Neural cell (in vitro differentiated cells): ENCODE data around the gene ARNT2. TPM values are rescaled to one million over a fixed set of nuclear protein-coding genes. Genes with fewer than 3 reads are reported as not detected.

ENCODE experiments used
- H2AFZ ChIP-seq: fragments of 200-600, 300-800 bp; sonication (generic), shearing (Covaris generic); 2 replicates; pipeline ENCODE4 v1.6.0; 2014; ENCODE audit warnings: low read depth, mild to moderate bottlenecking, antibody characterized with exemption, low read length, moderate library complexity
- H3F3A ChIP-seq: fragments of 200-600 bp; shearing (Covaris generic); 2 replicates; pipeline ENCODE4 v1.6.1; 2016; ENCODE audit warnings: mild to moderate bottlenecking, moderate library complexity, mixed read lengths, antibody characterized with exemption, low read length; ENCODE audit not compliant: insufficient read depth, poor library complexity, severe bottlenecking
- H3K27ac ChIP-seq: fragments of 200-600, 300-800 bp; sonication (generic), shearing (Covaris generic); 2 replicates; pipeline ENCODE4 v1.5.1; 2014; ENCODE audit warnings: mild to moderate bottlenecking, low read length, moderate library complexity
- H3K27me3 ChIP-seq: fragments of 300-800, 200-600 bp; sonication (generic), shearing (Covaris generic); 2 replicates; pipeline ENCODE4 v1.6.0; 2014; ENCODE audit warnings: mild to moderate bottlenecking, low read depth, low read length, moderate library complexity; ENCODE audit not compliant: insufficient read depth
- H3K36me3 ChIP-seq: fragments of 300-800, 200-600 bp; sonication (generic), shearing (Covaris generic); 2 replicates; pipeline ENCODE4 v1.5.1; 2014; ENCODE audit warnings: mild to moderate bottlenecking, antibody characterized with exemption, low read length, moderate library complexity; ENCODE audit not compliant: insufficient read depth
- H3K4me2 ChIP-seq: fragments of 300-800, 200-600 bp; sonication (generic), shearing (Covaris generic); 2 replicates; pipeline ENCODE4 v1.6.0; 2014; ENCODE audit warnings: mild to moderate bottlenecking, low read length
- H3K4me3 ChIP-seq: fragments of 300-800, 200-600 bp; sonication (generic), shearing (Covaris generic); 2 replicates; pipeline ENCODE4 v1.5.1; 2014; ENCODE audit warnings: mild to moderate bottlenecking, low read length, moderate library complexity
- H3K79me2 ChIP-seq: fragments of 200-600 bp; shearing (Covaris generic); replicated peaks from 2 replicates; pipeline ENCODE4 v1.6.0; 2014; ENCODE audit warnings: mild to moderate bottlenecking, low read length, moderate library complexity; ENCODE audit not compliant: insufficient read depth
- H3K9ac ChIP-seq: fragments of 300-800, 200-600 bp; sonication (generic), shearing (Covaris generic); 2 replicates; pipeline ENCODE4 v1.6.1; 2016; ENCODE audit warnings: mild to moderate bottlenecking, low read length, mixed read lengths
- H3K9me2 ChIP-seq: fragments of 200-600 bp; shearing (Covaris generic); 2 replicates; pipeline ENCODE4 v1.6.1; 2016; ENCODE audit warnings: mild to moderate bottlenecking, low read length, mixed read lengths; ENCODE audit not compliant: insufficient read depth
- H3K9me3 ChIP-seq: fragments of 200-600, 300-800 bp; sonication (generic), shearing (Covaris generic); 2 replicates; pipeline ENCODE4 v1.6.1; 2016; ENCODE audit warnings: mild to moderate bottlenecking, mixed run types, low read length, moderate library complexity, mixed read lengths
- H4K20me1 ChIP-seq: fragments of 200-600 bp; shearing (Covaris generic); 2 replicates; pipeline ENCODE4 v1.6.1; 2016; ENCODE audit warnings: mild to moderate bottlenecking, mixed run types; ENCODE audit not compliant: insufficient read depth
- EP300 ChIP-seq: fragments of 450-650 bp; conservative IDR thresholded peaks from 2 replicates; pipeline ENCODE4 v1.6.1; 2014; ENCODE audit warnings: antibody characterized with exemption, mild to moderate bottlenecking, moderate library complexity; ENCODE audit not compliant: poor library complexity, severe bottlenecking
- EZH2 ChIP-seq: fragments of 200-600, 300-800 bp; shearing (Covaris generic), sonication (generic); IDR thresholded peaks from 2 replicates; pipeline ENCODE4 v1.6.1; 2014; ENCODE audit warnings: antibody characterized with exemption, low read length, borderline replicate concordance, mild to moderate bottlenecking; ENCODE audit not compliant: insufficient read depth, poor library complexity, severe bottlenecking
- MXI1 ChIP-seq: fragments of 450-650 bp; conservative IDR thresholded peaks from 2 replicates; pipeline ENCODE4 v1.6.1; 2014; ENCODE audit warnings: antibody characterized with exemption, mild to moderate bottlenecking; ENCODE audit not compliant: poor library complexity, severe bottlenecking
- POLR2AphosphoS5 ChIP-seq: IDR thresholded peaks from 2 replicates; pipeline ENCODE4 v1.6.1; 2012
- RAD21 ChIP-seq: fragments of 450-650 bp; conservative IDR thresholded peaks from 2 replicates; pipeline ENCODE4 v1.6.1; 2014; ENCODE audit warnings: antibody characterized with exemption, mild to moderate bottlenecking, moderate library complexity
- REST ChIP-seq: IDR thresholded peaks from 2 replicates; pipeline ENCODE4 v1.6.1; 2012; ENCODE audit warnings: borderline replicate concordance
- SMC3 ChIP-seq: fragments of 450-650 bp; conservative IDR thresholded peaks from 2 replicates; pipeline ENCODE4 v1.6.1; 2014; ENCODE audit warnings: antibody characterized with exemption, mild to moderate bottlenecking, moderate library complexity; ENCODE audit not compliant: poor library complexity
- TAF1 ChIP-seq: IDR thresholded peaks from 2 replicates; pipeline ENCODE4 v1.6.1; 2012; ENCODE audit warnings: low read depth
- polyA plus RNA-seq: library from polyadenylated mRNA; depleted of rRNA; stranded (reverse); fragments of >200 nt; gene quantifications from 2 replicates; pipeline ENCODE4 v1.2.3, GENCODE V29; 2014
- TF ChIP-seq, protein P1 (sequence below): fragments of 450-650 bp; IDR thresholded peaks from 2 replicates; pipeline ENCODE4 v1.5.1; 2014; ENCODE audit warnings: antibody characterized with exemption, mild to moderate bottlenecking, moderate library complexity; ENCODE audit not compliant: poor library complexity, severe bottlenecking

Gene ARNT2
- polyA plus RNA-seq, 1 donor from 2014 or later: 41.2 TPM

DNA sequence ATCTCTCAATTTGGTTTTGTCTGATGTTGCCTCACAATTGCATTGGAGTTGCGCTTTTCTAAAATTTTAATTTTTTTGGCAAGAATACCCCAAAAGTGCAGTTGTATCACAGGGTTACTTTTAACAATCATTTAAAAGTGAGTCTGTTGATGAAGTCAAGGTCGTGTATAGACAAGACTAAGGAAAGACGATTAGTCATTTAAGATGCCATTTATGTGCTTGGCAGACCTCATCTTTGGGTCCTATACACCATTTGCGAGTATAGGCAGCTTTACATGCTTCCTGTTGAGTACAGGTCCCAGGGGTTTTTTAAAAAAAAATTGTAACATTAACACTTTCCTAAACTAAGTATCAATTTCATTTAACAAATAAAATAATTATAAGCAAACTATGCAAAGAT is 12.5 kb downstream of the ARNT2 start:
- Histone ChIP-seq H3K27ac (no peak overlapping the region), H3K36me3 (no peaks in the 10 kb centered on the region), H3K9me3 (peaks cover under 1% of the 10 kb centered on the region), H2AFZ (no peak overlapping the region), H3K79me2 (peaks cover 73% of the 10 kb centered on the region), H3K27me3 (no peaks in the 10 kb centered on the region), H4K20me1 (no peaks in the 10 kb centered on the region), H3K9me2 (no peaks in the 10 kb centered on the region), H3K9ac (no peak overlapping the region), H3K4me2 (no peak overlapping the region), H3K4me3 (no peak overlapping the region), H3F3A (no peaks in the 10 kb centered on the region)
- TF ChIP-seq POLR2AphosphoS5 (no peak), SMC3 (no peak), TAF1 (no peak), EZH2 (no peak), MXI1 (no peak), RAD21 (no peak), EP300 (no peak), REST (no peak)
- TF ChIP-seq, protein P1, sequence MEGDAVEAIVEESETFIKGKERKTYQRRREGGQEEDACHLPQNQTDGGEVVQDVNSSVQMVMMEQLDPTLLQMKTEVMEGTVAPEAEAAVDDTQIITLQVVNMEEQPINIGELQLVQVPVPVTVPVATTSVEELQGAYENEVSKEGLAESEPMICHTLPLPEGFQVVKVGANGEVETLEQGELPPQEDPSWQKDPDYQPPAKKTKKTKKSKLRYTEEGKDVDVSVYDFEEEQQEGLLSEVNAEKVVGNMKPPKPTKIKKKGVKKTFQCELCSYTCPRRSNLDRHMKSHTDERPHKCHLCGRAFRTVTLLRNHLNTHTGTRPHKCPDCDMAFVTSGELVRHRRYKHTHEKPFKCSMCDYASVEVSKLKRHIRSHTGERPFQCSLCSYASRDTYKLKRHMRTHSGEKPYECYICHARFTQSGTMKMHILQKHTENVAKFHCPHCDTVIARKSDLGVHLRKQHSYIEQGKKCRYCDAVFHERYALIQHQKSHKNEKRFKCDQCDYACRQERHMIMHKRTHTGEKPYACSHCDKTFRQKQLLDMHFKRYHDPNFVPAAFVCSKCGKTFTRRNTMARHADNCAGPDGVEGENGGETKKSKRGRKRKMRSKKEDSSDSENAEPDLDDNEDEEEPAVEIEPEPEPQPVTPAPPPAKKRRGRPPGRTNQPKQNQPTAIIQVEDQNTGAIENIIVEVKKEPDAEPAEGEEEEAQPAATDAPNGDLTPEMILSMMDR: no peak

DNA sequence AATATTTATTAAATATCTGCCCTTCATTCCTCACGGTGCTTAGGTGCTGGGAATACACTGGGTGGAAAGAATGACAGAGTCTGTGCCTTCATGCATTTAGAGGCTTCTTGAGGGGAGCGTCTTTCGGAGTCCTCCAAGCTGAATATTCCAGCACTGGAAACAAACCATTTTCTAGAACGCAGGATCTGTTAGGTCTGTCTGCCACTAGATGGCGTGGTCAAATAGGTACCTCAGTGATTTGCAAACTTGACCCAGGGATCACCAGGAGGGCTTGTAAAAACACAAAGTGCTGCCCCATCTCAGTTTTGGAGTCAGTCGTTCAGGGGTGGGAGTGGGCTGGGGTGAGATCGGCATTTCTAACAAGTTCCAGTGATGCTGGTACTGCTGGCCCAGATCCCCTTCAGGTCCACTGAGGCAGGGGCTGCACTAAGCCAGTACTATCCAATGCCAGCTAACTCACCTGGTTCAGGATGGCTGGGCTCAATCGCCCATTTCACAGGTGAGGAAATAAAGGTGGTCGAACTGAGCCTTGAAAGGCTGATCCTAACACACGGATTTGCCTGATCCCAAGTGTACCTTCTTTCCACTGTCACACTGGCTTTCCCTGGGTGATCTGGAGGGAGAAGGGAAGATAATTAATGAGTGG is 14.8 kb downstream of the ARNT2 start:
- H2AFZ ChIP-seq: no peak overlapping the region
- H4K20me1 ChIP-seq: no peaks in the 10 kb centered on the region
- no peaks in the 10 kb centered on the region for H3K9me2 ChIP-seq
- H3K4me3 ChIP-seq: no peak overlapping the region
- no peak overlapping the region for H3K27ac ChIP-seq
- no peak overlapping the region for H3K9ac ChIP-seq
- no peaks in the 10 kb centered on the region for H3K36me3 ChIP-seq
- no peak overlapping the region for H3K4me2 ChIP-seq
- H3K27me3 ChIP-seq: no peaks in the 10 kb centered on the region
- TF ChIP-seq MXI1: no peak
- no peak for TF ChIP-seq EP300
- no peak for TF ChIP-seq EZH2
- TF ChIP-seq REST: no peak
- no peak for TF ChIP-seq SMC3
- no peak for TF ChIP-seq RAD21
- TF ChIP-seq, protein P1: peak; percentile 23
- TF ChIP-seq TAF1: no peak
- peaks cover 3% of the 10 kb centered on the region for H3K9me3 ChIP-seq
- peaks cover 60% of the 10 kb centered on the region for H3K79me2 ChIP-seq
- H3F3A ChIP-seq: no peaks in the 10 kb centered on the region
